SU-DHL-6 (cell line): ENCODE results near the gene TRMT5.

Experiments
- EZH2phosphoT487 ChIP-seq: fragments of 200-600 bp; sonication (generic), shearing (Covaris generic); conservative IDR thresholded peaks from 2 replicates; pipeline ENCODE4 v1.6.1; 2018; ENCODE audit warnings: mild to moderate bottlenecking, antibody characterized with exemption, low read length, moderate library complexity, mixed read lengths
- TF ChIP-seq, protein P1 (sequence below): fragments of 200-600 bp; sonication (generic); IDR thresholded peaks from one replicate; pipeline ENCODE4 v1.5.1; 2017; ENCODE audit warnings: antibody characterized with exemption, mild to moderate bottlenecking, low read length, moderate library complexity; ENCODE audit not compliant: insufficient read depth, poor library complexity, severe bottlenecking

- TF ChIP-seq, protein P1, sequence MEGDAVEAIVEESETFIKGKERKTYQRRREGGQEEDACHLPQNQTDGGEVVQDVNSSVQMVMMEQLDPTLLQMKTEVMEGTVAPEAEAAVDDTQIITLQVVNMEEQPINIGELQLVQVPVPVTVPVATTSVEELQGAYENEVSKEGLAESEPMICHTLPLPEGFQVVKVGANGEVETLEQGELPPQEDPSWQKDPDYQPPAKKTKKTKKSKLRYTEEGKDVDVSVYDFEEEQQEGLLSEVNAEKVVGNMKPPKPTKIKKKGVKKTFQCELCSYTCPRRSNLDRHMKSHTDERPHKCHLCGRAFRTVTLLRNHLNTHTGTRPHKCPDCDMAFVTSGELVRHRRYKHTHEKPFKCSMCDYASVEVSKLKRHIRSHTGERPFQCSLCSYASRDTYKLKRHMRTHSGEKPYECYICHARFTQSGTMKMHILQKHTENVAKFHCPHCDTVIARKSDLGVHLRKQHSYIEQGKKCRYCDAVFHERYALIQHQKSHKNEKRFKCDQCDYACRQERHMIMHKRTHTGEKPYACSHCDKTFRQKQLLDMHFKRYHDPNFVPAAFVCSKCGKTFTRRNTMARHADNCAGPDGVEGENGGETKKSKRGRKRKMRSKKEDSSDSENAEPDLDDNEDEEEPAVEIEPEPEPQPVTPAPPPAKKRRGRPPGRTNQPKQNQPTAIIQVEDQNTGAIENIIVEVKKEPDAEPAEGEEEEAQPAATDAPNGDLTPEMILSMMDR, result no peak
- no peak for TF ChIP-seq EZH2phosphoT487
Observed at GRCh38 chr14:60925286-60925685, 55.6 kb downstream of the TRMT5 start.
